GM21737 (cell line): ENCODE data around the gene MYADML2.

ENCODE experiments used
- ATAC-seq: cut with Tn5 transposase; IDR thresholded peaks from one replicate; pipeline ENCODE4 v1.9.1; 2021; ENCODE audit warnings: mild to moderate bottlenecking, moderate library complexity; ENCODE audit not compliant: unreplicated experiment

The MYADML2 gene

DNA sequence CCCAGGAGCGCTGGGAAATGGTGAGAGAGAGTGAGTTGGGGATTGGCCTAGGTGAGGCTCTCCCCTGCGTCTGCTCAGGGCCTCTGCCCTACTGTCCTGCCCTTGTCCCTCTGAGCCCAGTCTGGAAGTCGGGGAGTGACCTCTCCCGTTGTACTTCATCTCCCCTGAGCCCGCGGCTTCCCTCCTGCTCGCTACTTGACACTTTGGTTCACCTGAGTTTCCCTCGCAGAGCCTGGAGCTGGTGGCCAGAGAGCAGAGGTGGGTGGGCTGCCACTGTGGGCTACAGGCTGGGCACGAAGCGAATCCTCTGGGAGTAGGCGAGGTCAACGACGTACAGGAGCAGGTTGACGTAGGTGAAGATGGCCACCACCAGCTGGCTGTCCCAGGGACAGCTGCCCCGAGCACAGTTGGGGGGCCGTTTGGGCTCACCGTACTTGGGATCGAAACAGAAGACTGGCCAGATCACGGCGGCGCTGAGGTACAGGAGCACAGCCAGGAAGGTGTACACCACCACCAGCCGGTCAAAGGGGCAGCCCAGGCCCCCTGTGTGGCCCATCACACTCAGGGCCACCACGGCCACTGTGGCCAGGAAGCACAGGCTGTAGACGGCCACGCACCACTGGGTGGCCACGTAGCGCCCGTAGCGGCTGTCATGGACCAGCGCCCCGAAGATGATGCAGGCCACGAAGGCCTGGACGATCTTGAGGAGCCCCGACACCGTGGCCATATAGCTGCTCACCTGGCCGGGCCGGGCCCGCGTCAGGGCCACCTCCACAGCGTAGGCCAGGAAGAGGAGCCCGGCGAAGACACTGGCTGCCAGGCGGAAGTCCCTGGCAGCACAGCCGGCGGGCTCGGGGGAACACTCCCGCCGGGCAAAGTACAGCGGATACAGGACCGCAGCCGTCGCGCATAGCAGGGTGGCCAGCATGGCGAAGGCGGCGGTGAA, 6.2 kb downstream of the MYADML2 start:
- no peak for ATAC-seq

DNA sequence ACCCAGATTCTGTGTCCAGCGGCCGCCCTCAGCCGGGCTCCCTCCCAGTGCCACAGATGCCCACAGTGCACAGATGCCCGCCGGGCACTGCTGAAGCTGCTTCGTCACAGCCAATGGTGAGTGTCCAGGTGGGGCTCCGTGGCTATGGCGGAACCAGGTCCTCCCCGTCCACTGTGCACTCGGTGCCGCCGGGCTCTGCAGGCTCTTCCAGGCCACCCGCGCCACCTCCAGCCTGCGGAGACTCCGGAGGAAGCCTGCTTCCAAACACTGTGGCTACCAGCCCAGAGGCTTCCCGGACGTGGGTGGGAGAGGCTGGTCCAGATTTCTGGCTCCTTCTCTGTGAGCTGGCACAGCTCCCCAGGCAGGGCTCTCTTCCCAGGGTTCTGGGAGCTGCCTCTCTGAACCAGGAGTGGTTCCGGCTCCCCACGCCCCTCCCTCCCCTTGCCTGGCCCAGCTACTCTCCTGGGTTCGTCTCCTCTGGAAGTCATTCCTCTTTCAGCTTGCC, 7.1 kb downstream of the MYADML2 start:
- no peak for ATAC-seq

DNA sequence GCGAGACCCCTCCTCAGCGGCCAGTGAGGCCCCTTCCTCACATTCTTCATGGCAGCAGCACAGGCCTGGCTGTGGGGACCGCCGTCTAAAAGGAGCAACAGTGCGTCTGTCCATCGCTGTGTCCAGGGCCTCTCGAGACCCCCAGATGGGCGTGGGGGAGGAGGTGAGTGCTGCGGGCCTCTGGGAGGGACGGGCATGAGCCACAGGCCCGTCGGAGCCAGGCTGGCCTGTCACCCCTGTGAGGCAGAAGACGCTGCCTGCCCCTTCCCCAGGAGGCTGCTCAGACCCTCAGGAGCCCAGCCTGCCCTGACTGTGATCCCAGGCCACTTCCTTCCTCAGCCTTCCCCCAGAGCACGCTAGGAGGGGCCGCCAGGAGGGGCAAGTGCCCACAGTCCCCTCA, 7.8 kb downstream of the MYADML2 start:
- ATAC-seq = no peak

DNA sequence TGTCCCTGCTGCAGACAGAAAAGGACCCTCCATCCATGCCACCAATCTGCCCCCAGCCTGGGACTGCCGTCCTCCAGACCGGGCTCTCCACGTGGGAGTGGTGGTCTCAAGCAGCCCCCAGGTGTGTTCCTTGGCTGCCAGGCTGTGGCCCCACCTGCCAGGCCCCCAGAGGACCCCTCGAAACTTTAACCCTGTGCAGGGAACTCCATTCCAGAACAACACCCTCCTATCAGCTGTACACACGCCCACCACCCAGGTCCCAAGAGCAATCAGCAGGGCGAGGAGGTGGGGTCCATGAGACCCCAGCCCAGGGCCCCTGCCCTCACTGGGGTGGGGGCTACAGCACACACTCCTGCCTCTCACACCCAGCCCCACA, 11.3 kb downstream of the MYADML2 start:
- ATAC-seq = no peak

DNA sequence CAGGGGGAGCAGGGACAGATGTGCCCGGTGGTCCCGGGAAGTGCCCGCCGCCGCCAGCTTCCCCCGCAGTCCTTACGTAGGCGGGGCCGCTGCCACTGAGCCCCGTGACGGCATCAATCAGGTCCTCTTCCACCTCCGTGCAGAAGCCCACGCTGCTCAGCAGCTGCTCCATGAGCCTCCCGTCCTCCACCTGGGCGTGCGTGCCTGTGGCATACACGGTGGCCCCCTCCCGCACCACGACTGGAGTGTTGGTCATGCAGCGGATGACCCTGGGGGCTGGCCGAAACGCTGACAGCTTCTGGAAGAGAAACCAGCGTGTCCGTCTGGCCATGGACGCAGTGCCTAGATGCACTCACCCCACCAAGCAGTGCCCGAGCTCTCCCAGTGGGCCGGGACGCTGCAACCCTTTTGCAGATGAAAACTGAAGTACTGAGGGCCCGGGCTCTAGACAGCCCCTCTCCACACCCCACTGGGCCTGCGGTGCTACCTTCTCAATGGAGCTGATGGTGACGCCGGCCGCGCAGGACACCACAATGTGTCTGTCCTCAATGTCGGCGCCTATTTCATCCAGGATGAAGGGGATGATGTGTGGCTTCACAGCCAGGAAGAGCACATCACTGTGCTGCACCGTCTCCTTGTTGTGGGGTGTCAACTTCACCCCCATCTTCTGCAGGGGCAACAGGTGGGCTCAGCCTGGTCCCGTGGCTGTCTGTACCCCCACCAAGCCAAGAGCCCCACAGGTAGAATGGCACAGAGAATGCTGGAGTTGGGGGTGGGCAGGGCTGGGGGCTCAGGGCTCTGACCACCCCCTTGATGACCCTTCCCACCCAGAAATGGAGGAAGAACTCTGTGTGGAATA, 12.0 kb downstream of the MYADML2 start:
- no peak for ATAC-seq

DNA sequence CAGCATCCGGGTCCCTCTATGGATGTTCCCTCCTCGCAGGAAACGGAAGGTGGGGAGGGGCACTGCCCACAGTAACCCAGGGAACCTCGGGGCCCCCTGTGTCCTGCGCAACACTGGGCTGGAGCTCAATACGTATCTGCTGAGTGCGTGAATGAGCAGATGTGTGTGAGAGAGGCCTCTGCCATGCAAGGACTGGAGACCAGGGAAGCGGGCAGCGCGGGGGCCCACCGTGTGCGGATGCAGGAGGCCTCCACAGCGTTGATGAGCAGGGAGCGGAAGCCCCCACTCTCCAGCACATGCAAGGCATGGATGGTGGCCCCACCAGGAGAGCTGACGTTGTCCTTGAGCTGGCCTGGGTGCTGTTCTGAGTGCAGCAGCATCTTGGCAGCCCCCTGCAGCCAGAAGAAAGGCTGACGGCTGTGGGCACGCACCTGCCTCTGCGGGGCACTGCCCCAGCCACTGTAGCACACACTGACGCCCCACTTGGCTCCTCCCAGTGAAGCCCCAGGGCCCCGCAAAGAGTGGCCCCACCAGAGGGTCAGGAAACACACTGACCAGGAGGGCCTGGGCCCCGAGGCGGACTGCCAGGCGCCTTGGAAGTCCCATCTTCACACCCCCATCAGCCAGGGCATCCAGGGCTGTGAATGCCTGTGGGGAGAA, 12.8 kb downstream of the MYADML2 start:
- ATAC-seq = no peak

DNA sequence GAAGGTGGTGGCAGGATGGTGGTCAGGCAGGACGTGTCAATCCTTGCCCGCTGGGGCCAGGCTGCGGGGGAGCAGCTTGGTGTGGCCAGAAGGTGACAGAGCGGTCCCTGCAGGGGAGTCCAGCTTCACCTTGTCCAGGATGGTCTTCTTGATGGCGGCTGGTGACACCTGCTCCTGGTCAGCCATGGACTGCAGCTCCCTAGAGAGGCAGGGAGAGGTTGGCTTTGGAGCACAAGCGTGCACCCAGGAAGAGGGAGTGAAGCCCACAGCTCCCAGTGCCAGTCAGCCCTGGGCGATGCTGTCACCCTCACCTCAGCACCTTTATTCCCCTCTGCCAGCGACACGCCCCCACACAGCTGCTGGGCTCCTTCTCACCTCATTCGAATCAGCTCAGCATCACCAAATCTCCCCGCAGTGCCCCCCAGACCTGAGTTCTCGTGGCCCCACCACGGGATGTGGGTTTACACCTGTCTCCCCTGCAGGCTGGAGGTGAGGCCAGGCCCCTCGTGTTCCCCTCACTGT, 13.8 kb downstream of the MYADML2 start:
- ATAC-seq = no peak

DNA sequence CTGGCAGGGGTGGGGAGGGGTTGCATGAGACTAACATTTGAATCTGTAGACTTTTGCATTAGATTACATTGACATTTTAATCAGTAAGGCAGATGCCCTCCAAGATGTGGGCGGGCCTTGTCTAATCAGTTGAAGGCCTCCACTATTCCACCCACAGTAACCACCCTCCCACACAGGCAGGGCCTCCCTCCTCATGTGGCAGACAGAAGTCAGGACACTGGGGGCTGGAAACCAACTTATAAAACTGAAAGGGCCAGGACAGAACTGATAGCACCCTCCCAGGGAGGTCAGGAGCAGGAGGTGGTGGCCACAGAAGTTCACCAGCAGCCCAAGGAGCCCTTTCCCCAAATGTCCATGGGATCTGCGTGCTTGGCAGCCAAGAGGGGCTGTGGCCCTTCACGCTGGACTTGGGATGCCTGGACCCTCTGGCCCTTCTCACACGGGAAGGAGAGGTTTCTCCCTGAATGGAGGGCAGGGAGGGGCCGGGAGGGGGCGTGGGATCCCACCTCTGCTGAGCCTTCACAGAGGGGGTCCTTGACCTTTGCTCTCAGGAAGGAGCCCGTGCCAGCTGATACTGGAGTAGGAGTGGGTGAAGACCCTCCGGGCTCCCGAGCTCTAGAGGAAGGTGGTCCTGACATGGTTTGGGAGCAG, 14.6 kb downstream of the MYADML2 start:
- no peak for ATAC-seq

DNA sequence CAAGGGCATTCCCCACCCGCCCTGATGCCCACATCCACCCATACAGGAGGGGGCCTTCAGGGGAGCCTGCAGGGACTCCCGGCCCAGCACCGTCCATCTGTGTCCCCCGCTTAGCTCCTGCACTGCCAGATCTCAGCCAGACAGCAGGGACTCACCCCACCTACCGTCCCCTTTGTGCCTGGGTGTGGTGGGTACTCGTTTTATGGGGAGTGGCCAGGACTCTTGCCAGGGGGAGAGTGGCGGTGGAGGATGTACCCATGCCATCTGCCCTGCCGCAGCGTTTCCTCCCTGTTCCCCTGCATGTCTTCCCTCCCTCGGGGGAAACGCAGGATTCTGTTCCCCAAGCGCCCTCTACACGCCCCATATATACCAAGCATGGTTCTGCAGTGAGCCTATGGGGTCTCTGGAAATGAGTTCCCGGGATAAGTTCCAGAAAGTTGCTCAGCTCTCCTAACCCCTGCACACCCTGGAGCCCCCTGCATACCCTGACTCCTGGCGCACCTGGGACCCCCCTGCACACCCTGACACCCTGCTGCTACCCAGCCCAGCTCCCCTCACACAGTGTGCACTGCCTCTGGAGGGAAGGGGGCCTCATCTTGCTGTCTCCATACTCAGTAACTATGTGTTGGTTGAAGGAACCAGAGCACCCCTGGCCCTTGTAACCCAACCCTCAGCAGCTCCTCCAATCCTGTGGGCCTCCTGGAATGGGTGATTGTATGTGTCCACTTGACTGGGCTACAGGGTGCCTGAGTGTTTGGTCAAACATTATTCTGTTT, 15.3 kb downstream of the MYADML2 start:
- no peak for ATAC-seq

DNA sequence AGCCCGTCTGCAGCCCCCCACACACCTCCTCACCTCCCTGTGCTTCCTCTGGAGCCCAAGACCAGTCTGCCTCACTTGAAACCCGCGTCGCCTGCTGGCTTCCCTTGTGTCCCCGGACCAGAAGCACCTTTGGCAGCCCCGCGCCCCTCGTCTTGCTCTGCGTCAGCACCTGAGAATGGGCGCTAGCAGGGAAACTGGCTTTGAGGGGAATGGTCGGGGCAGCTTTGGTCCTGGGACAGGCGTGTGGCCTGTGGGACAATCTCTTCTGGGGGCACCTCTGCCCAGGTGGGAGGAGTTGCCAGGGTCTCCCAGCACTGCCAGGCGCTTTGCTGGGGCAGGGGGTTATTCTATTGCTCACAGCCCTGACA, 15.9 kb downstream of the MYADML2 start:
- no peak for ATAC-seq

DNA sequence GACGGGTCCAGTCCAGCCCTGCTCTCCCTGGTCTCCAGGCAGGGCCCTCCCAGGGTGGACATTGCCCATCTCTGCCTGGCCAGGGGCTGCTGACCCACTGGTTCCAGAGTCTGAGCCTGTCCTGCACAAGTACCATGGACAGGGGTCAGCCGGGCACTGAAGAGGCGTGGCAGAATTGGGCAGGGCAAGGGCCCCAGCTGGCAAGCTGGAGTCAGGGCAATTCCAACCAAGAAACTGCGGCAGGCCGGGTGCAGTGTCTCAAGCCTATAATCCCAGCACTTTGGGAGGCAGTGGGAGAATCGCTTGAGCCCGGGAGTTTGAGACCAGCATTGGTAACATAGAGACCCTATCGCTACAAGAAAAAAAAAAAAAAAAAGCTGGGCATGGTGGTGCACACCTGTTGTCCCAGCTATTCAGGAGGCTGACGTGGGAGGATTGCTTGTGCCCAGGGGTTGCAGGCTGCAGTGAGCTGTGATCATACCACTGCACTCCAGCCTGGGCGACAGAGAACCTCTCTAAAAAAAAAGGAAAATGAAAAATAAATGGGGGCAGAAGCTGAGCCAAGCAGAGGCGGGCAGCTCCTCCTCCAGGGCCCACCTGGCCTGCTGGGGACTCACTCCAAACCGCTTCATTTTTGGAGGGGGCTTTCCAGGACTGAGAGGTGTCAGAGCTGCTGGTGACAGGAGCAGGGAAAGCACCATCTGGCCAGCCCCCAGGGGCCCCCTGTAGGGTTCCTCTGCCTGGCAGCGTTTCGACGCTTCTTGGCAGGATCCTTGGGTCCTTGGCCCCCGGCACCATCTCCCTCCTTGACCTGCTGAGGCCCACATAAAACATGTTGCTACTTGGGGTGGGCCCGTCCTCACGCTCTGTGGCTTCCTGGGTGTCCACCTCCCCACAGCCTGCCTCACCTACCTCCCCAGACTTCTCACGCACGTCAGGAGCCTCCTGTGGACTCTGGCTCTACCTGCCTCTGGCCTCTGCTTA, 16.6 kb downstream of the MYADML2 start:
- no peak for ATAC-seq

DNA sequence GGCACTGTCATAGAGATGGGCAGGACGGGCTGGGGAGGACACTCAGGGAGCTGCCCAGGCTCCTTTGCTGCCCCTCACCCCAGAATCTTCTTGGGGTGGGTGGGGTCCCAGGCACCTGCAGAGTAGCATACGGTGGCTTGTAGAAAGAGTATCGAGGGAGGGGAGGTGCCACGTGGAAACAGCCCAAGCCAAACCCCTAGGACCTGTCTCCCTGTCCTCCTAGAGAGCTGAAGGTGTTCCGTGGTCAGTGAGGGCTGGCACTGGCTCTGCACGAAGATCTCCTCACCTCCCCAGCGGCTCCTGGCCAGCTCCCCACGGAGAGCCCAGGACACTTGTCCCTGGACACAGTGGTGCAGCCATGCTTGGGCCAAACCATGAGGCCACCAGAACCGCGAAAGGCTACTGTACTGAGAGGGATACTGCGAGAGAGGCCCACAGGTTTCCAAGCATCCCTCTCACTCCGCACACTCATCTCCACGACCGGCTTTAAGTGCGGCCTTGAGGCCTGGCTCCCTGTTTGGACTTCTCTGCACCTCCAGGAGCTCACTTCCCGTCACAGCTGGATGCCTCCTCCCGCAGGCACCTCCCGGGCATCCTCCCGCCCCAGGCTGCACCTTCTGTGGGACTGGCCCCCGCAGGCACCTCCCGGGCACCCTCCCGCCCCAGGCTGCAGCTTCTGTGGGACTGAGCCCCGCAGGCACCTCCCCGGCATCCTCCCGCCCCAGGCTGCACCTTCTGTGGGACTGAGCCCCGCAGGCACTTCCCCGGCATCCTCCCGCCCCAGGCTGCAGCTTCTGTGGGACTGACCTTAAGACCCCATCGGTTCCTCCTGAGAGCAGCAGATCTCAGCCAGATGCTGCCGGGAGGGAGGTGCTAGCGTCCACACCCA, 17.5 kb downstream of the MYADML2 start:
- no peak for ATAC-seq

DNA sequence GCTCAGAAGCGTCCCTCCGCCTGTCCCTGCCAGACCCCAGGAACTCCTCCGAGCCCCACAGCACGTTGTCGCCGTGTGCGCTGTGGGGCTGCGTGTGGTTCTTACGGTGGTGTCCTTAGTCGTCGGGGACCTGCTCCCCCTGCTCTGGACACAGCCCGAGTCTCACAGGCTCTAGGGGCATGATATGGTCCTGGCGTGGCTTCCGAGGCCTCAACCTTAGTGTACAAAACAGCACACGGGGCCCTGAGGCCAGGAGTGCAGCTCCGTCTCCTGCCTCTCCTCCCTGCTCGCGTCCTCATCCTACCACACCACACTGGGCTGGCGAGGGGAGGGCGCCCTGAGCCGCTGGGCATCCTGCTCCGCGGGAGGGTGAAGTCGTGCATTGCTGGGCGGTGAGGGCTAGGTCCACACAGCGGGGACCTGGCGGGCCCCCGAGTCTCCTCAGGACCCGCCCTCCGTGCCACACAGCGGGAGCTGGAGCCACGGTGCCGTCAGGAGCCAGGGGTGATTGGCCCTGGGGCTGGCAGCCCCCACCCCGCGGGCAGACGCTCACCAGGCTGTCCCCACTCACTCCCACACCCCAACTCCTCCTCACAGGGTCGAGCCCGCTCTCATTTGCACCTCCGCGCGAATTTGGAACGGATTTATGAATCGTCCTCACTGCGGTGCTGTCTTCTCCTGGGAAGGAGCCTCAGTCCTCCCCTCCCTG, 18.3 kb downstream of the MYADML2 start:
- no peak for ATAC-seq

DNA sequence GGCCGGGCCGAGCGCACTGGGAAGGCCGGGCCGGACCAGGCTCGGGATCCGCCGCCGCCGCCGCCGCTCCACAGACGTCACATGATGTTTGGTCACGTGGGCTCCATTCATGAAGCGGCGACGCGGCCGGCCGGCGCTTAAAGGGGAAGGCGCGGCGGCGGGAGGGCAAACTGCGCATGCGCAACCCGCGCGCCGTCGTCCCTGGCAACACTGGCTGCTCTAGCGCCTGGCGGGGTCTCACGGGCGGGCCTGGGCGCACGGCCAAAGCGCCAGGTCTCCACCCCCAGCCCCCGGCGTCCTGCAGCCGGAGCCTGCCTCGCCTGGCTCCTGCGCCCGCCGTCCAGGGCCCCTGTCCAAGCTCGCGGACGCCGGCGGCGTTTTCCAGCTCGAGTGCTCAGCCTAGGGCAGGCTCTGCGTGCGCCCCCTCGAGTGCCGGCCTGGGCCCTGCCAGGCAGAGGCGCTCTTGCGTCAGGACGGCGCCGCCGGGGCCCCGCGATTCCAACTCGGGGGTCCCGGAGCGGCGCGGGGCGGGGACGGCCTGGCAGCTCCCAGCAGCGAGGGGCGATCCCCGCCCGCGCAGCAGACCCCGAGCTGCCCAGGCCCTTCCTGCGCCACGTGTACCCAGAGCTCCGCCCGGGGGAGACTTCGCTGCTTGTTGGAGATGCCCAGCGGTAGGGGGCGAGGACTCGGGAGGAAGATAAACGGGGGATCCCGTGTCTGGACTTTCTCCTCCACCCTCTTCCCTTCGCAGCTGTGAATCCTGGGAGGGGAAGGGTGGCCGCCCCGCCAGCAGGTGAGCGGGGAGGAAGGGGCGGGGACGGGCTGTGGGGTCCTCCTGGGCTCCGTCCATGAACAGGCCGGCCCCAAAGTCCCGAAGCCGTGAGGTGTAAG, 19.1 kb downstream of the MYADML2 start, which contains the start of gene MAFG:
TSS of gene MAFG (minus strand) at position 83 of the 891 bp plus-strand sequence. CDS start 4,550 bp downstream, outside the sequence.
- peak; percentile 54 for ATAC-seq

DNA sequence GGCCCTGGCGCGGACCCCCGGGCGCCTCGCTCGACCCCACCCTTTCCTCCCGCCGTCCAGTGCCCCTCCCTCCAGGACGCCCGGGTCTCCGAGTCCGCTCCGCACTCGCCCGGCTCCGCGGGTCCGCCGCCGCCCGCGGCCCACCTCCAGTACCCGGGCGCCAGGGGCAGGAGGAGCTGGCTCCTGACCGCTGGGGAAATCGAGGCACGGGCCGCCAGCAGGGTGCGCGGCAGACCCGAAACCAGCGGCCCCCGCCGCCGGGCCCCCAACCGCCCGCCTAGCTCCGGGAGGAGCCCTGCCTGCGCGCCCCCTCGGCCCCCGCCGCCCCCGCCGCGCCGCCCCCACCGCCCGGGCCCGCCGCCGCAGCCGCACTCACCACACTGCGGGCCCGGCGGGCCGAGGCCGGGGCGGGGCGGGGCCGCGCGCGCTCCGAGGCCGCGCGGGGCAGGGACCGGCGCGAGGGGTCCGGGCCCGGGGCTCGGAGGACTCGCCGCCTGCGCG, 19.8 kb downstream of the MYADML2 start:
- no peak for ATAC-seq
